ENCODE results near the gene SYT9.
"Not testable (repeated sequence)": the region's sequence is repeated elsewhere in the genome, so short reads cannot be mapped to it uniquely, and the experiment has no call there.

The SYT9 gene

GRCh38 chr11:7513234-7514098, 261.8 kb downstream of the SYT9 start, which contains the start of gene PPFIBP2:
PPFIBP2 (plus strand) TSS chr11:7513999; CDS start chr11:7549476, 35,477 bp downstream.
- peak; percentile 9 for DNase-seq

DNA sequence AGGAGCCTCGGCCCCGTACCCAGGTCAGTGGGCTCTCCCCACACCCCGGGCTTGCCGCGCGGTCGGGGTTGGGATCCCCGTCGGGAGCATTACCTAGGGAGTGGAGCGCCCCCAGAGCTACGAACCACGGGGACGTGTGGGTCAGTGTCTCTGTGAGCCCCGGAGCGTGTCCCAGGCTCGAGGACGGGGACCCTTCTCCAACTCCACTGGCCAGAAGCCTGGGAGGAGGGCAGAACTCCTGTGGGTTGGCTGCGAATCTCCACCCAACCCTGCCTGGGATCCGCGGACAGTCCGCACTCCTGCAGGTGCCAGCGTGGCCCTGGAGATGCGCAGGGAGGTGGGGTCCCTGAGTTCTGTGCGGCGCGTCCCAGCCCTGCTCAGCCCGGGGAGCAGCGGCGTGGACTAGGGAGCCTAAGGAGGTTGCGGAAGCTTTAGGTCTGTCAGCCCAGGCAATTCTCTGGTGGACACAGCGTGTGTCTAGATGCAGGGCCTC, 262.4 kb downstream of the SYT9 start:
- no peak for DNase-seq

- no peak for DNase-seq
These were observed 263.8 kb downstream of the SYT9 start for GRCh38 chr11:7515447-7515886.

GRCh38 chr11:7516475-7516874, 264.8 kb downstream of the SYT9 start:
- no peak for DNase-seq

DNA sequence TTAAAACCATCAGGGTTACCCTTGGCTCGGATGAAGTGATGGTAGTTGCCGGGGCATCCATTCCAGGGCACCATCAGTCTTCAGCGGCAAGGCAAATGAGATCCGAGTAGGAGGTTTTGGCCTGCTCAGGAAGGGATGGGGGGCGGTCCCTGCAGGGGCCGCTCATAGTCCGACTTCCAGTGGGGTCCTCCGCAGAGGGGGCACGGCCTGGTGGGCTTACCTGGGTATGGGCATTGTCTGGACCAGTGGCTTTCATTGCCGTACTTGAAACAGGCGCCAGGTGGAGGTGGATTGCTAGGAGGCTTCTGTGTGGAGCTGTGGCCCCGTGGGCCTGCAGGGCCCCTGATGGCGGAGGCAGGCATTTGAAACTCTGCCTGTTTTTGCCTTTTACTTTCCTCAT, 266.0 kb downstream of the SYT9 start:
- DNase-seq = not testable (repeated sequence)
